Loucy (cell line): ENCODE data around the gene LAPTM5.

Source experiments
- CTCF ChIP-seq: fragments of 200-600 bp; sonication (generic); conservative IDR thresholded peaks from 2 replicates; pipeline ENCODE4 v1.5.1; 2014; ENCODE audit warnings: mild to moderate bottlenecking, antibody characterized with exemption, low read length
- EZH2phosphoT487 ChIP-seq: fragments of 200-600 bp; IDR thresholded peaks from 2 replicates; pipeline ENCODE4 v1.6.1; 2018; ENCODE audit warnings: antibody characterized with exemption, mild to moderate bottlenecking, moderate library complexity, borderline replicate concordance

- TF ChIP-seq CTCF (no peak), EZH2phosphoT487 (no peak)
These were observed 36.2 kb downstream of the LAPTM5 start for GRCh38 chr1:30721341-30721793.
